Adrenal gland (tissue), 5 donors: ENCODE data around the gene SLC30A10.
"Not testable (repeated sequence)": the region's sequence is repeated elsewhere in the genome, so short reads cannot be mapped to it uniquely, and the experiment has no call there.

Experiments
- POLR2A ChIP-seq, 2 donors: fragments of 450-650 bp; IDR thresholded peaks; one replicate each; pipeline ENCODE4 v1.6.1; 2017; ENCODE audit warnings: antibody characterized with exemption in 2 of 2, mild to moderate bottlenecking in 2 of 2, moderate library complexity in 1 of 2
- TF ChIP-seq, protein P1 (sequence below), 6 experiments: fragments of 450-650 bp in 4 of 6; fragments of 200-600 bp in 2 of 6; sonication (generic) in 1 of 6; IDR thresholded peaks; 1 replicate in 5 of 6; 2 replicates in 1 of 6; pipeline versions ENCODE4 v1.5.1 to v1.8.0; 2016 to 2021; ENCODE audit warnings: antibody characterized with exemption in 6 of 6, mild to moderate bottlenecking in 2 of 6, moderate library complexity in 1 of 6
- donor health status: DM: no; HTN: no; CAD: no.

DNA sequence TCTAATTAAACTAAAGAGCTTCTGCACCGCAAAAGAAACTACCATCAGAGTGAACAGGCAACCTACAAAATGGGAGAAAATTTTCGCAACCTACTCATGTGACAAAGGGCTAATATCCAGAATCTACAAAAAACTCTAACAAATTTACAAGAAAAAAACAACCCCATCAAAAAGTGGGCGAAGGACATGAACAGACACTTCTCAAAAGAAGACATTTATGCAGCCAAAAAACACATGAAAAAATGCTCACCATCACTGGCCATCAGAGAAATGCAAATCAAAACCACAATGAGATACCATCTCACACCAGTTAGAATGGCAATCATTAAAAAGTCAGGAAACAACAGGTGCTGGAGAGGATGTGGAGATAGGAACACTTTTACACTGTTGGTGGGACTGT lies 20.4 kb upstream of the SLC30A10 start:
- TF ChIP-seq POLR2A (IDR thresholded peaks at IDR 0.05) = not testable (repeated sequence)
- TF ChIP-seq, protein P1, sequence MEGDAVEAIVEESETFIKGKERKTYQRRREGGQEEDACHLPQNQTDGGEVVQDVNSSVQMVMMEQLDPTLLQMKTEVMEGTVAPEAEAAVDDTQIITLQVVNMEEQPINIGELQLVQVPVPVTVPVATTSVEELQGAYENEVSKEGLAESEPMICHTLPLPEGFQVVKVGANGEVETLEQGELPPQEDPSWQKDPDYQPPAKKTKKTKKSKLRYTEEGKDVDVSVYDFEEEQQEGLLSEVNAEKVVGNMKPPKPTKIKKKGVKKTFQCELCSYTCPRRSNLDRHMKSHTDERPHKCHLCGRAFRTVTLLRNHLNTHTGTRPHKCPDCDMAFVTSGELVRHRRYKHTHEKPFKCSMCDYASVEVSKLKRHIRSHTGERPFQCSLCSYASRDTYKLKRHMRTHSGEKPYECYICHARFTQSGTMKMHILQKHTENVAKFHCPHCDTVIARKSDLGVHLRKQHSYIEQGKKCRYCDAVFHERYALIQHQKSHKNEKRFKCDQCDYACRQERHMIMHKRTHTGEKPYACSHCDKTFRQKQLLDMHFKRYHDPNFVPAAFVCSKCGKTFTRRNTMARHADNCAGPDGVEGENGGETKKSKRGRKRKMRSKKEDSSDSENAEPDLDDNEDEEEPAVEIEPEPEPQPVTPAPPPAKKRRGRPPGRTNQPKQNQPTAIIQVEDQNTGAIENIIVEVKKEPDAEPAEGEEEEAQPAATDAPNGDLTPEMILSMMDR (IDR thresholded peaks at IDR 0.05) = not testable (repeated sequence)
